Neuronal stem cell (in vitro differentiated cells): ENCODE results near the gene UGT1A10.

Experiments
- DNase-seq: peaks from one replicate; pipeline ENCODE4 v3.0.0-alpha.2; 2013; ENCODE audit warnings: low spot score
- H2AFZ ChIP-seq: one replicate; pipeline ENCODE4 v1.6.1; 2013; ENCODE audit warnings: mild to moderate bottlenecking, low read length, inconsistent platforms
- H2AK5ac ChIP-seq: 2 replicates; pipeline ENCODE4 v1.6.1; 2013; ENCODE audit warnings: low read depth, mild to moderate bottlenecking, inconsistent platforms, low read length, moderate library complexity, mixed read lengths
- H2BK120ac ChIP-seq: 2 replicates; pipeline ENCODE4 v1.6.1; 2013; ENCODE audit warnings: low read depth, mild to moderate bottlenecking, inconsistent platforms, low read length, moderate library complexity, mixed read lengths
- H2BK12ac ChIP-seq: one replicate; pipeline ENCODE4 v1.6.1; 2013; ENCODE audit warnings: low read length, inconsistent platforms
- H2BK15ac ChIP-seq: 2 replicates; pipeline ENCODE4 v1.6.1; 2013; ENCODE audit warnings: mild to moderate bottlenecking, low read length, inconsistent platforms, mixed read lengths
- H2BK5ac ChIP-seq: one replicate; pipeline ENCODE4 v1.6.1; 2013; ENCODE audit warnings: inconsistent platforms, mild to moderate bottlenecking, low read length, moderate library complexity
- H3K14ac ChIP-seq: one replicate; pipeline ENCODE4 v1.6.1; 2013; ENCODE audit warnings: low read length, inconsistent platforms
- H3K18ac ChIP-seq: 2 replicates; pipeline ENCODE4 v1.6.1; 2013; ENCODE audit warnings: low read length, inconsistent platforms
- H3K23ac ChIP-seq: 2 replicates; pipeline ENCODE4 v1.6.1; 2013; ENCODE audit warnings: low read depth, mild to moderate bottlenecking, mixed read lengths, low read length, inconsistent platforms; ENCODE audit not compliant: poor library complexity
- H3K27ac ChIP-seq: replicated peaks from 3 replicates; pipeline ENCODE4 v1.5.1; 2013; ENCODE audit warnings: low read length, inconsistent platforms
- H3K27me3 ChIP-seq, 3 experiments: 2 replicates each; pipeline ENCODE4 v1.6.1; 2013; ENCODE audit warnings: low read length in 3 of 3, mild to moderate bottlenecking in 2 of 3, inconsistent platforms in 1 of 3, low read depth in 1 of 3, mixed read lengths in 1 of 3, moderate library complexity in 1 of 3; ENCODE audit not compliant: control insufficient read depth in 3 of 3, insufficient read depth in 3 of 3
- H3K36me3 ChIP-seq, 2 donors: replicated peaks in 1 of 2; 2 replicates each; pipeline ENCODE4 v1.6.1; 2013; ENCODE audit warnings: low read length in 2 of 2; ENCODE audit not compliant: control insufficient read depth in 2 of 2, insufficient read depth in 2 of 2
- H3K4ac ChIP-seq: 2 replicates; pipeline ENCODE4 v1.6.1; 2013; ENCODE audit warnings: inconsistent platforms, mild to moderate bottlenecking, low read length, moderate library complexity
- H3K4me1 ChIP-seq, 2 donors: 1 replicate in 1 of 2; 2 replicates in 1 of 2; pipeline ENCODE4 v1.6.1; 2013; ENCODE audit warnings: low read length in 2 of 2, low read depth in 1 of 2; ENCODE audit not compliant: control insufficient read depth in 2 of 2, insufficient read depth in 1 of 2
- H3K4me2 ChIP-seq: one replicate; pipeline ENCODE4 v1.6.1; 2013; ENCODE audit warnings: mild to moderate bottlenecking, low read length, inconsistent platforms; ENCODE audit not compliant: insufficient read depth, poor library complexity, severe bottlenecking
- H3K4me3 ChIP-seq, 2 donors: 2 replicates each; pipeline ENCODE4 v1.5.1; 2013; ENCODE audit warnings: low read length in 2 of 2, mild to moderate bottlenecking in 2 of 2, inconsistent platforms in 1 of 2, moderate library complexity in 1 of 2
- H3K79me1 ChIP-seq: one replicate; pipeline ENCODE4 v1.6.1; 2013; ENCODE audit warnings: low read depth, mild to moderate bottlenecking, inconsistent platforms, low read length, moderate library complexity
- H3K9ac ChIP-seq: one replicate; pipeline ENCODE4 v1.6.1; 2013; ENCODE audit warnings: mild to moderate bottlenecking, low read depth, low read length, inconsistent platforms; ENCODE audit not compliant: poor library complexity
- H3K9me3 ChIP-seq, 2 donors: replicated peaks in 1 of 2; 2 replicates each; pipeline versions ENCODE3 to v1.6.1; 2013; ENCODE audit warnings: low read length in 2 of 2, mild to moderate bottlenecking in 2 of 2, inconsistent platforms in 1 of 2, low read depth in 1 of 2, mixed read lengths in 1 of 2, moderate library complexity in 1 of 2; ENCODE audit not compliant: control insufficient read depth in 2 of 2, insufficient read depth in 1 of 2
- H4K8ac ChIP-seq: one replicate; pipeline ENCODE4 v1.6.1; 2013; ENCODE audit warnings: low read depth, mild to moderate bottlenecking, inconsistent platforms, low read length, moderate library complexity
- H4K91ac ChIP-seq: one replicate; pipeline ENCODE4 v1.6.1; 2013; ENCODE audit warnings: low read length, low read depth, mild to moderate bottlenecking, inconsistent platforms; ENCODE audit not compliant: poor library complexity
- WGBS, 2 donors: extraction: QIAGEN DNeasy Blood & Tissue Kit; methylation state at CpG; one replicate each; pipeline ENCODE4 v1.1.7; 2013; ENCODE audit warnings: missing lambda C conversion rate in 2 of 2, mixed read lengths in 1 of 2; ENCODE audit not compliant: insufficient read length in 2 of 2, insufficient replicate concordance in 1 of 2; ENCODE audit errors: extremely low coverage in 2 of 2; 5-methylcytosine and 5-hydroxymethylcytosine counted together

UGT1A10 gene

GRCh38 chr2:233603520-233603919 is 32.7 kb upstream of the UGT1A10 start:
- H3K4ac ChIP-seq, result no peak overlapping the region
- no peak overlapping the region for H2BK15ac ChIP-seq
- no peak overlapping the region for H3K4me2 ChIP-seq
- no CpG with 5 or more reads among the region's 4 CpGs for WGBS, 2 donors
- H3K14ac ChIP-seq, result no peak overlapping the region
- H2BK120ac ChIP-seq, result no peak overlapping the region
- H4K91ac ChIP-seq, result no peak overlapping the region
- H3K18ac ChIP-seq, result no peak overlapping the region
- H3K27ac ChIP-seq, result no peak overlapping the region
- no peak overlapping the region for H3K23ac ChIP-seq
- no peak overlapping the region for H2BK5ac ChIP-seq
- no peak overlapping the region for H4K8ac ChIP-seq
- no peaks in the 10 kb centered on the region for H3K4me1 ChIP-seq
- H3K9me3 ChIP-seq, result peaks cover 0 to 2% of the 10 kb centered on the region in 2 donors
- peaks cover 0 to 3% (median 0%) of the 10 kb centered on the region in 3 experiments for H3K27me3 ChIP-seq
- no peaks in the 10 kb centered on the region for H3K79me1 ChIP-seq
- H3K4me3 ChIP-seq, result no peak overlapping the region
- no peak overlapping the region for H2AK5ac ChIP-seq
- no peak overlapping the region for H2AFZ ChIP-seq
- H2BK12ac ChIP-seq, result no peak overlapping the region
- H3K36me3 ChIP-seq, result no peaks in the 10 kb centered on the region
- H3K9ac ChIP-seq, result no peak overlapping the region
- no peak for DNase-seq

GRCh38 chr2:233604826-233605225 is 31.4 kb upstream of the UGT1A10 start:
- no peaks in the 10 kb centered on the region for H3K79me1 ChIP-seq
- no peak overlapping the region for H3K4me2 ChIP-seq
- no CpG with 5 or more reads among the region's 3 CpGs for WGBS, 2 donors
- H3K23ac ChIP-seq, result no peak overlapping the region
- H3K36me3 ChIP-seq, result no peaks in the 10 kb centered on the region
- no peak overlapping the region for H3K18ac ChIP-seq
- H3K4me3 ChIP-seq, result no peak overlapping the region
- H3K27ac ChIP-seq, result no peak overlapping the region
- H2BK120ac ChIP-seq, result no peak overlapping the region
- peaks cover 0 to 2% of the 10 kb centered on the region in 2 donors for H3K9me3 ChIP-seq
- H3K4me1 ChIP-seq, result no peaks in the 10 kb centered on the region
- H2BK12ac ChIP-seq, result no peak overlapping the region
- no peak overlapping the region for H2BK5ac ChIP-seq
- H2AFZ ChIP-seq, result no peak overlapping the region
- no peak overlapping the region for H4K91ac ChIP-seq
- no peak overlapping the region for H2BK15ac ChIP-seq
- H2AK5ac ChIP-seq, result no peak overlapping the region
- H3K9ac ChIP-seq, result no peak overlapping the region
- H3K4ac ChIP-seq, result no peak overlapping the region
- peaks cover 0 to 3% (median 0%) of the 10 kb centered on the region in 3 experiments for H3K27me3 ChIP-seq
- no peak for DNase-seq
- H3K14ac ChIP-seq, result no peak overlapping the region
- no peak overlapping the region for H4K8ac ChIP-seq

GRCh38 chr2:233605680-233606079 is 30.6 kb upstream of the UGT1A10 start:
- Histone ChIP-seq H4K8ac (no peak overlapping the region), H3K9me3 (peaks cover 0 to 2% of the 10 kb centered on the region in 2 donors), H2BK120ac (no peak overlapping the region), H3K36me3 (no peaks in the 10 kb centered on the region), H3K79me1 (no peaks in the 10 kb centered on the region), H2AK5ac (no peak overlapping the region), H3K4ac (no peak overlapping the region), H2BK12ac (no peak overlapping the region), H2BK15ac (no peak overlapping the region), H3K18ac (no peak overlapping the region), H3K14ac (no peak overlapping the region), H3K27me3 (peaks cover 0 to 3% (median 0%) of the 10 kb centered on the region in 3 experiments), H2AFZ (no peak overlapping the region), H4K91ac (no peak overlapping the region), H3K27ac (no peak overlapping the region), H2BK5ac (no peak overlapping the region), H3K4me1 (no peaks in the 10 kb centered on the region), H3K9ac (no peak overlapping the region), H3K4me2 (no peak overlapping the region), H3K23ac (no peak overlapping the region), H3K4me3 (no peak overlapping the region)
- WGBS, 2 donors, result no CpG with 5 or more reads among the region's 1 CpG
- no peak for DNase-seq

GRCh38 chr2:233611284-233611683 is 25.0 kb upstream of the UGT1A10 start:
- no CpG with 5 or more reads among the region's 4 CpGs for WGBS, 2 donors
- Histone ChIP-seq H3K23ac (no peak overlapping the region), H3K14ac (no peak overlapping the region), H3K27ac (no peak overlapping the region), H4K8ac (no peak overlapping the region), H2AFZ (no peak overlapping the region), H3K36me3 (no peaks in the 10 kb centered on the region), H2BK15ac (no peak overlapping the region), H3K4ac (no peak overlapping the region), H3K79me1 (no peaks in the 10 kb centered on the region), H2BK120ac (no peak overlapping the region), H2BK12ac (no peak overlapping the region), H3K4me1 (no peaks in the 10 kb centered on the region), H3K4me3 (no peak overlapping the region), H3K9me3 (peaks cover 0 to 2% of the 10 kb centered on the region in 2 donors), H2BK5ac (no peak overlapping the region), H3K18ac (no peak overlapping the region), H3K9ac (no peak overlapping the region), H4K91ac (no peak overlapping the region), H3K4me2 (no peak overlapping the region), H3K27me3 (no peaks in the 10 kb centered on the region), H2AK5ac (no peak overlapping the region)
- no peak for DNase-seq
